Keratinocyte (primary cell): ENCODE data around the gene CACNB3. TPM values are rescaled to one million over a fixed set of nuclear protein-coding genes. Genes with fewer than 3 reads are reported as not detected.

Experiments used
- DNase-seq: peaks from one replicate; pipeline ENCODE4 v3.0.0-alpha.2; 2011; ENCODE audit warnings: low read depth, missing footprints, low spot score
- FAIRE-seq: peaks from 2 replicates; lab custom pipeline; 2011; peaks lifted over from hg19 to GRCh38; lab: Jason Lieb, UNC
- H2AFZ ChIP-seq: 2 replicates; pipeline ENCODE4 v1.6.0; 2012; ENCODE audit warnings: low read length, control low read depth, inconsistent platforms; ENCODE audit not compliant: control insufficient read depth
- H3K27ac ChIP-seq: 2 replicates; pipeline ENCODE4 v1.5.1; 2011; ENCODE audit warnings: low read length; ENCODE audit not compliant: control insufficient read depth, insufficient read depth
- H3K27me3 ChIP-seq: 3 replicates; pipeline ENCODE4 v1.6.0; 2011; ENCODE audit warnings: low read length; ENCODE audit not compliant: control insufficient read depth, insufficient read depth; ENCODE audit errors: extremely low read depth
- H3K36me3 ChIP-seq, 2 experiments: 2 replicates in 1 of 2; 3 replicates in 1 of 2; pipeline ENCODE4 v1.5.1; 2011; ENCODE audit warnings: low read length in 2 of 2, mild to moderate bottlenecking in 1 of 2; ENCODE audit not compliant: control insufficient read depth in 2 of 2, insufficient read depth in 2 of 2; ENCODE audit errors: extremely low read depth in 1 of 2
- H3K4me1 ChIP-seq: 3 replicates; pipeline ENCODE4 v1.5.1; 2011; ENCODE audit warnings: low read length; ENCODE audit not compliant: control insufficient read depth, insufficient read depth; ENCODE audit errors: extremely low read depth
- H3K4me2 ChIP-seq: 3 replicates; pipeline ENCODE4 v1.6.0; 2011; ENCODE audit warnings: low read depth, low read length; ENCODE audit not compliant: control insufficient read depth, insufficient read depth; ENCODE audit errors: extremely low read depth
- H3K4me3 ChIP-seq, 3 experiments: fragments of 200-600 bp in 1 of 3; sonication (generic) in 1 of 3; 2 replicates in 2 of 3; 3 replicates in 1 of 3; pipeline ENCODE4 v1.5.1; 2011 to 2016; ENCODE audit warnings: low read length in 3 of 3, mild to moderate bottlenecking in 3 of 3, control low read depth in 2 of 3, inconsistent platforms in 1 of 3, low read depth in 1 of 3, mixed read lengths in 1 of 3, mixed run types in 1 of 3, moderate library complexity in 1 of 3; ENCODE audit not compliant: control insufficient read depth in 2 of 3, insufficient read depth in 2 of 3; ENCODE audit errors: extremely low read depth in 1 of 3
- H3K79me2 ChIP-seq: 2 replicates; pipeline ENCODE4 v1.6.0; 2012; ENCODE audit warnings: low read length; ENCODE audit not compliant: control insufficient read depth, insufficient read depth
- H3K9ac ChIP-seq: 3 replicates; pipeline ENCODE4 v1.6.0; 2011; ENCODE audit warnings: low read length; ENCODE audit not compliant: control insufficient read depth, insufficient read depth; ENCODE audit errors: extremely low read depth
- H3K9me1 ChIP-seq: 3 replicates; pipeline ENCODE4 v1.6.0; 2011; ENCODE audit warnings: low read length; ENCODE audit not compliant: control insufficient read depth, insufficient read depth; ENCODE audit errors: extremely low read depth
- H3K9me3 ChIP-seq: 2 replicates; pipeline ENCODE4 v1.5.1; 2012; ENCODE audit warnings: low read depth, low read length; ENCODE audit not compliant: control insufficient read depth
- H4K20me1 ChIP-seq: 3 replicates; pipeline ENCODE4 v1.6.0; 2011; ENCODE audit warnings: low read length; ENCODE audit not compliant: control insufficient read depth, insufficient read depth; ENCODE audit errors: extremely low read depth
- CTCF ChIP-seq, 3 experiments: IDR thresholded peaks in 1 of 3; conservative IDR thresholded peaks in 1 of 3; optimal IDR thresholded peaks in 1 of 3; 2 replicates in 2 of 3; 3 replicates in 1 of 3; pipeline versions ENCODE3 to v1.5.1; 2011; ENCODE audit warnings: low read length in 3 of 3, mild to moderate bottlenecking in 3 of 3, moderate library complexity in 2 of 3, control low read depth in 1 of 3, inconsistent platforms in 1 of 3; ENCODE audit not compliant: insufficient read depth in 2 of 3; ENCODE audit errors: extremely low read depth in 1 of 3
- EZH2 ChIP-seq: IDR thresholded peaks from one replicate; pipeline ENCODE4 v1.6.1; 2012; ENCODE audit warnings: inconsistent platforms, mild to moderate bottlenecking, low read length, moderate library complexity
- dilution Hi-C: fragments of 300-500 bp; cut with MboI; formaldehyde crosslinking; loops from one replicate; pipeline ENCODE4 v1.7.0; 2020; ENCODE audit warnings: low sequenced_read_pairs; ENCODE audit not compliant: extremely low pct_ligation_motif_present
- polyA plus RNA-seq, 5 experiments: library from polyadenylated mRNA; depleted of rRNA in 3 of 5; stranded (reverse) in 3 of 5; stranded (forward) in 1 of 5; unstranded in 1 of 5; fragments of >200 nt; gene quantifications; 1 replicate in 1 of 5; 2 replicates in 3 of 5; 3 replicates in 1 of 5; pipeline versions ENCODE4 v1.2.1 to v1.2.3, GENCODE V29; 2011 to 2012; ENCODE audit warnings: missing spikeins in 2 of 5, low read depth in 1 of 5, low replicate concordance in 1 of 5

Gene CACNB3
- polyA plus RNA-seq, 1 donor (not counting 4 experiments of a cell fraction or from before 2014, with no cell fraction given) = 16.1 TPM

- Histone ChIP-seq H3K4me3 (no peak overlapping the region), H4K20me1 (no peaks in the 10 kb centered on the region), H2AFZ (no peak overlapping the region), H3K27ac (no peak overlapping the region), H3K36me3 (peaks cover 0 to 5% of the 10 kb centered on the region in 2 experiments), H3K4me2 (no peak overlapping the region), H3K9me1 (peaks cover 2% of the 10 kb centered on the region), H3K9me3 (no peaks in the 10 kb centered on the region), H3K79me2 (no peaks in the 10 kb centered on the region), H3K4me1 (peaks cover 8% of the 10 kb centered on the region), H3K9ac (no peak overlapping the region), H3K27me3 (no peaks in the 10 kb centered on the region)
- no peak for TF ChIP-seq CTCF (optimal IDR thresholded peaks at IDR 0.05 in 1 of 3, IDR thresholded peaks at IDR 0.05 in 1 of 3, conservative IDR thresholded peaks at IDR 0.05 in 1 of 3; ENCODE audit: extremely low read depth in 1 of 3, insufficient read depth in 2 of 3, low read length in 3 of 3)
- TF ChIP-seq EZH2 = no peak
- dilution Hi-C loops = no loop called here
- DNase-seq = no peak
- no peak for FAIRE-seq
These were observed 4.4 kb downstream of the CACNB3 start for GRCh38 chr12:48822711-48823110.

- dilution Hi-C loops = no loop called here
- Histone ChIP-seq H2AFZ (no peak overlapping the region), H3K9me1 (peaks cover 2% of the 10 kb centered on the region), H3K9me3 (no peaks in the 10 kb centered on the region), H3K4me2 (no peak overlapping the region), H3K4me3 (no peak overlapping the region), H3K27me3 (no peaks in the 10 kb centered on the region), H4K20me1 (no peaks in the 10 kb centered on the region), H3K27ac (no peak overlapping the region), H3K9ac (no peak overlapping the region), H3K79me2 (no peaks in the 10 kb centered on the region), H3K36me3 (peaks cover 4 to 8% of the 10 kb centered on the region in 2 experiments), H3K4me1 (peaks cover 5% of the 10 kb centered on the region)
- FAIRE-seq (no peak), DNase-seq (no peak)
- TF ChIP-seq CTCF (optimal IDR thresholded peaks at IDR 0.05 in 1 of 3, IDR thresholded peaks at IDR 0.05 in 1 of 3, conservative IDR thresholded peaks at IDR 0.05 in 1 of 3; ENCODE audit: extremely low read depth in 1 of 3, insufficient read depth in 2 of 3, low read length in 3 of 3) (no peak), EZH2 (no peak)
These were observed 5.0 kb downstream of the CACNB3 start for GRCh38 chr12:48823281-48823680.
